HEK293 (cell line): Measurements from ENCODE around the gene FNDC5.

Experiments
- GLI2 ChIP-seq: fragments of 450-650 bp; formaldehyde crosslinking; IDR thresholded peaks from 2 replicates; pipeline ENCODE4; 2017; ENCODE audit warnings: missing biosample characterization, missing genetic modification characterization, low read depth, borderline replicate concordance
- GLI4 ChIP-seq: fragments of 450-650 bp; formaldehyde crosslinking; IDR thresholded peaks from 2 replicates; pipeline ENCODE4 v1.5.1; 2016; ENCODE audit warnings: missing biosample characterization, missing genetic modification characterization
- IKZF3 ChIP-seq: fragments of 450-650 bp; IDR thresholded peaks from 2 replicates; pipeline ENCODE4 v1.5.0; 2018; ENCODE audit warnings: missing biosample characterization, mild to moderate bottlenecking, missing genetic modification characterization, moderate library complexity
- MEIS1 ChIP-seq: sonication (generic); formaldehyde crosslinking; IDR thresholded peaks from 2 replicates; pipeline ENCODE4 v1.8.1; 2022; ENCODE audit warnings: missing genetic modification reagents, mild to moderate bottlenecking, borderline replicate concordance
- ZBTB21 ChIP-seq: fragments of 450-650 bp; formaldehyde crosslinking; IDR thresholded peaks from 2 replicates; pipeline ENCODE4 v1.5.1; 2017; ENCODE audit warnings: missing biosample characterization, missing genetic modification characterization
- ZFP69B ChIP-seq: fragments of 450-650 bp; formaldehyde crosslinking; IDR thresholded peaks from 2 replicates; pipeline ENCODE4 v1.5.1; 2016; ENCODE audit warnings: missing biosample characterization, missing genetic modification characterization
- ZNF138 ChIP-seq: fragments of 450-650 bp; formaldehyde crosslinking; IDR thresholded peaks from 2 replicates; pipeline ENCODE4 v1.5.1; 2016; ENCODE audit warnings: missing biosample characterization, missing genetic modification characterization, borderline replicate concordance
- ZNF155 ChIP-seq: fragments of 450-650 bp; formaldehyde crosslinking; IDR thresholded peaks from 2 replicates; pipeline ENCODE4 v1.5.1; 2016; ENCODE audit warnings: missing biosample characterization, missing genetic modification characterization
- ZNF16 ChIP-seq: fragments of 450-650 bp; formaldehyde crosslinking; IDR thresholded peaks from 2 replicates; pipeline ENCODE4 v1.5.1; 2016; ENCODE audit warnings: low read depth, missing biosample characterization, missing genetic modification characterization
- ZNF2 ChIP-seq: fragments of 450-650 bp; formaldehyde crosslinking; IDR thresholded peaks from 2 replicates; pipeline ENCODE4 v1.5.1; 2016; ENCODE audit warnings: missing biosample characterization, missing genetic modification characterization
- ZNF48 ChIP-seq: fragments of 450-650 bp; formaldehyde crosslinking; IDR thresholded peaks from 2 replicates; pipeline ENCODE4 v1.5.1; 2016; ENCODE audit warnings: missing biosample characterization, missing genetic modification characterization
- ZNF514 ChIP-seq: fragments of 450-650 bp; formaldehyde crosslinking; IDR thresholded peaks from 2 replicates; pipeline ENCODE4 v1.5.1; 2016; ENCODE audit warnings: missing biosample characterization, missing genetic modification characterization
- TF ChIP-seq, protein P1 (sequence below): fragments of 450-650 bp; formaldehyde crosslinking; IDR thresholded peaks from 2 replicates; pipeline ENCODE4 v1.5.1; 2016; ENCODE audit warnings: missing biosample characterization, missing genetic modification characterization, borderline replicate concordance
- TF ChIP-seq, protein P2 (sequence below): fragments of 450-650 bp; formaldehyde crosslinking; IDR thresholded peaks from 2 replicates; pipeline ENCODE4 v1.5.1; 2016; ENCODE audit warnings: missing biosample characterization, missing genetic modification characterization
- TF ChIP-seq, protein P3 (sequence below): fragments of 450-650 bp; formaldehyde crosslinking; IDR thresholded peaks from 2 replicates; pipeline ENCODE4 v1.5.1; 2016; ENCODE audit warnings: missing biosample characterization, missing genetic modification characterization, borderline replicate concordance
- TF ChIP-seq, protein P4 (sequence below): fragments of 450-650 bp; formaldehyde crosslinking; IDR thresholded peaks from 2 replicates; pipeline ENCODE4 v1.5.1; 2016; ENCODE audit warnings: missing biosample characterization, missing genetic modification characterization
- TF ChIP-seq, protein P5 (sequence below): fragments of 450-650 bp; formaldehyde crosslinking; IDR thresholded peaks from 2 replicates; pipeline ENCODE4 v1.5.1; 2017; ENCODE audit warnings: missing biosample characterization, missing genetic modification characterization
- TF ChIP-seq, protein P6 (sequence below): fragments of 450-650 bp; formaldehyde crosslinking; IDR thresholded peaks from 2 replicates; pipeline ENCODE4 v1.5.1; 2016; ENCODE audit warnings: missing biosample characterization, missing genetic modification characterization
- TF ChIP-seq, protein P7 (sequence below): fragments of 450-650 bp; formaldehyde crosslinking; IDR thresholded peaks from 2 replicates; pipeline ENCODE4 v1.5.1; 2017; ENCODE audit warnings: missing biosample characterization, missing genetic modification characterization
- TF ChIP-seq, protein P8 (sequence below): fragments of 450-650 bp; formaldehyde crosslinking; IDR thresholded peaks from 2 replicates; pipeline ENCODE4 v1.5.1; 2016; ENCODE audit warnings: missing biosample characterization, missing genetic modification characterization

Gene FNDC5

DNA sequence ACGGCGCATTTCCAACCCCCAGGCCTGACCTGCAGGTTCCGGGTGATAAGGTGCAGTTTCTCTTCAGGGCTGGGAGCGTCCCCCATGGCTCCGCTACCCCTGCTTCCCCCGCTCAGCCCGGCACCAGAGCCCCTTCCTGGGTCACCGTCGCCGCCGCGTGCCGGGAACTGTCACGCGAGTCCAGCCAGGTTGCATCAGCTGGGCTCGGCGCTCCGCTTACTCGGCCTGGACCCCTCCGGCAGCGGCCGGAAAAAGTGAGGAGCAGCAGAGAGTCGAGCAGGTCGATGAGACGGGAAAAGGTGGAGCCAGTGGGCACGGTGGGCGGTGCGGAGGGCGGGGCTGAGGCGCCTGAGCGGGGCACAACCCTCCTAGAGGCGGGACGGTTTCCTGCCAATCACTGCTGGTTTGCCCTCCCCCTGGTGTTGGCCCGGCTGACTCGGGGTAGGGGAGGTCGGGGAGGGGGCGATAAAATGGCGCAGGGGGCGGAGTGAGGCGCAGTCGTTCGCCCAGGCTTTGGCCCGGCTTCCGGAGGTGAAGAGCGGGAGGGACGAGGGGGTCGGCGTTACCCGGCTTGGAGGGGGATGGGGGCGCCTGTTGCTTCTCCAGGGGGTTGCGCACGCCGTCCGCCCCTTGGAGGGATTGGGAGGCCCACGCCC, 53.4 kb downstream of the FNDC5 start, which contains the start of the genes S100PBP and YARS1 (continued):
- TF ChIP-seq, protein P1, sequence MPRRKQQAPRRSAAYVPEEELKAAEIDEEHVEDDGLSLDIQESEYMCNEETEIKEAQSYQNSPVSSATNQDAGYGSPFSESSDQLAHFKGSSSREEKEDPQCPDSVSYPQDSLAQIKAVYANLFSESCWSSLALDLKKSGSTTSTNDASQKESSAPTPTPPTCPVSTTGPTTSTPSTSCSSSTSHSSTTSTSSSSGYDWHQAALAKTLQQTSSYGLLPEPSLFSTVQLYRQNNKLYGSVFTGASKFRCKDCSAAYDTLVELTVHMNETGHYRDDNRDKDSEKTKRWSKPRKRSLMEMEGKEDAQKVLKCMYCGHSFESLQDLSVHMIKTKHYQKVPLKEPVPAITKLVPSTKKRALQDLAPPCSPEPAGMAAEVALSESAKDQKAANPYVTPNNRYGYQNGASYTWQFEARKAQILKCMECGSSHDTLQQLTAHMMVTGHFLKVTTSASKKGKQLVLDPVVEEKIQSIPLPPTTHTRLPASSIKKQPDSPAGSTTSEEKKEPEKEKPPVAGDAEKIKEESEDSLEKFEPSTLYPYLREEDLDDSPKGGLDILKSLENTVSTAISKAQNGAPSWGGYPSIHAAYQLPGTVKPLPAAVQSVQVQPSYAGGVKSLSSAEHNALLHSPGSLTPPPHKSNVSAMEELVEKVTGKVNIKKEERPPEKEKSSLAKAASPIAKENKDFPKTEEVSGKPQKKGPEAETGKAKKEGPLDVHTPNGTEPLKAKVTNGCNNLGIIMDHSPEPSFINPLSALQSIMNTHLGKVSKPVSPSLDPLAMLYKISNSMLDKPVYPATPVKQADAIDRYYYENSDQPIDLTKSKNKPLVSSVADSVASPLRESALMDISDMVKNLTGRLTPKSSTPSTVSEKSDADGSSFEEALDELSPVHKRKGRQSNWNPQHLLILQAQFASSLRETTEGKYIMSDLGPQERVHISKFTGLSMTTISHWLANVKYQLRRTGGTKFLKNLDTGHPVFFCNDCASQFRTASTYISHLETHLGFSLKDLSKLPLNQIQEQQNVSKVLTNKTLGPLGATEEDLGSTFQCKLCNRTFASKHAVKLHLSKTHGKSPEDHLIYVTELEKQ (tag by site-specific recombination), result peak; percentile 87
- TF ChIP-seq ZNF514, result no peak
- TF ChIP-seq GLI4 (tag by site-specific recombination), result 0 out of 2 replicates have a peak, but pooled peaks have one; percentile 70
- no peak for TF ChIP-seq MEIS1 (CRISPR knock-in tag)
- no peak for TF ChIP-seq ZNF16
- TF ChIP-seq, protein P2, sequence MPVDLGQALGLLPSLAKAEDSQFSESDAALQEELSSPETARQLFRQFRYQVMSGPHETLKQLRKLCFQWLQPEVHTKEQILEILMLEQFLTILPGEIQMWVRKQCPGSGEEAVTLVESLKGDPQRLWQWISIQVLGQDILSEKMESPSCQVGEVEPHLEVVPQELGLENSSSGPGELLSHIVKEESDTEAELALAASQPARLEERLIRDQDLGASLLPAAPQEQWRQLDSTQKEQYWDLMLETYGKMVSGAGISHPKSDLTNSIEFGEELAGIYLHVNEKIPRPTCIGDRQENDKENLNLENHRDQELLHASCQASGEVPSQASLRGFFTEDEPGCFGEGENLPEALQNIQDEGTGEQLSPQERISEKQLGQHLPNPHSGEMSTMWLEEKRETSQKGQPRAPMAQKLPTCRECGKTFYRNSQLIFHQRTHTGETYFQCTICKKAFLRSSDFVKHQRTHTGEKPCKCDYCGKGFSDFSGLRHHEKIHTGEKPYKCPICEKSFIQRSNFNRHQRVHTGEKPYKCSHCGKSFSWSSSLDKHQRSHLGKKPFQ (tag by site-specific recombination), result peak; percentile 52
- TF ChIP-seq, protein P3, sequence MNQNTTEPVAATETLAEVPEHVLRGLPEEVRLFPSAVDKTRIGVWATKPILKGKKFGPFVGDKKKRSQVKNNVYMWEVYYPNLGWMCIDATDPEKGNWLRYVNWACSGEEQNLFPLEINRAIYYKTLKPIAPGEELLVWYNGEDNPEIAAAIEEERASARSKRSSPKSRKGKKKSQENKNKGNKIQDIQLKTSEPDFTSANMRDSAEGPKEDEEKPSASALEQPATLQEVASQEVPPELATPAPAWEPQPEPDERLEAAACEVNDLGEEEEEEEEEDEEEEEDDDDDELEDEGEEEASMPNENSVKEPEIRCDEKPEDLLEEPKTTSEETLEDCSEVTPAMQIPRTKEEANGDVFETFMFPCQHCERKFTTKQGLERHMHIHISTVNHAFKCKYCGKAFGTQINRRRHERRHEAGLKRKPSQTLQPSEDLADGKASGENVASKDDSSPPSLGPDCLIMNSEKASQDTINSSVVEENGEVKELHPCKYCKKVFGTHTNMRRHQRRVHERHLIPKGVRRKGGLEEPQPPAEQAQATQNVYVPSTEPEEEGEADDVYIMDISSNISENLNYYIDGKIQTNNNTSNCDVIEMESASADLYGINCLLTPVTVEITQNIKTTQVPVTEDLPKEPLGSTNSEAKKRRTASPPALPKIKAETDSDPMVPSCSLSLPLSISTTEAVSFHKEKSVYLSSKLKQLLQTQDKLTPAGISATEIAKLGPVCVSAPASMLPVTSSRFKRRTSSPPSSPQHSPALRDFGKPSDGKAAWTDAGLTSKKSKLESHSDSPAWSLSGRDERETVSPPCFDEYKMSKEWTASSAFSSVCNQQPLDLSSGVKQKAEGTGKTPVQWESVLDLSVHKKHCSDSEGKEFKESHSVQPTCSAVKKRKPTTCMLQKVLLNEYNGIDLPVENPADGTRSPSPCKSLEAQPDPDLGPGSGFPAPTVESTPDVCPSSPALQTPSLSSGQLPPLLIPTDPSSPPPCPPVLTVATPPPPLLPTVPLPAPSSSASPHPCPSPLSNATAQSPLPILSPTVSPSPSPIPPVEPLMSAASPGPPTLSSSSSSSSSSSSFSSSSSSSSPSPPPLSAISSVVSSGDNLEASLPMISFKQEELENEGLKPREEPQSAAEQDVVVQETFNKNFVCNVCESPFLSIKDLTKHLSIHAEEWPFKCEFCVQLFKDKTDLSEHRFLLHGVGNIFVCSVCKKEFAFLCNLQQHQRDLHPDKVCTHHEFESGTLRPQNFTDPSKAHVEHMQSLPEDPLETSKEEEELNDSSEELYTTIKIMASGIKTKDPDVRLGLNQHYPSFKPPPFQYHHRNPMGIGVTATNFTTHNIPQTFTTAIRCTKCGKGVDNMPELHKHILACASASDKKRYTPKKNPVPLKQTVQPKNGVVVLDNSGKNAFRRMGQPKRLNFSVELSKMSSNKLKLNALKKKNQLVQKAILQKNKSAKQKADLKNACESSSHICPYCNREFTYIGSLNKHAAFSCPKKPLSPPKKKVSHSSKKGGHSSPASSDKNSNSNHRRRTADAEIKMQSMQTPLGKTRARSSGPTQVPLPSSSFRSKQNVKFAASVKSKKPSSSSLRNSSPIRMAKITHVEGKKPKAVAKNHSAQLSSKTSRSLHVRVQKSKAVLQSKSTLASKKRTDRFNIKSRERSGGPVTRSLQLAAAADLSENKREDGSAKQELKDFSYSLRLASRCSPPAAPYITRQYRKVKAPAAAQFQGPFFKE, result no peak
- TF ChIP-seq ZNF2 (tag by site-specific recombination), result peak; percentile 88
- TF ChIP-seq, protein P4, sequence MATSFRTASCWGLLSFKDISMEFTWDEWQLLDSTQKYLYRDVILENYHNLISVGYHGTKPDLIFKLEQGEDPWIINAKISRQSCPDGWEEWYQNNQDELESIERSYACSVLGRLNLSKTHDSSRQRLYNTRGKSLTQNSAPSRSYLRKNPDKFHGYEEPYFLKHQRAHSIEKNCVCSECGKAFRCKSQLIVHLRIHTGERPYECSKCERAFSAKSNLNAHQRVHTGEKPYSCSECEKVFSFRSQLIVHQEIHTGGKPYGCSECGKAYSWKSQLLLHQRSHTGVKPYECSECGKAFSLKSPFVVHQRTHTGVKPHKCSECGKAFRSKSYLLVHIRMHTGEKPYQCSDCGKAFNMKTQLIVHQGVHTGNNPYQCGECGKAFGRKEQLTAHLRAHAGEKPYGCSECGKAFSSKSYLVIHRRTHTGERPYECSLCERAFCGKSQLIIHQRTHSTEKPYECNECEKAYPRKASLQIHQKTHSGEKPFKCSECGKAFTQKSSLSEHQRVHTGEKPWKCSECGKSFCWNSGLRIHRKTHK (tag by site-specific recombination), result no peak
- TF ChIP-seq, protein P5, sequence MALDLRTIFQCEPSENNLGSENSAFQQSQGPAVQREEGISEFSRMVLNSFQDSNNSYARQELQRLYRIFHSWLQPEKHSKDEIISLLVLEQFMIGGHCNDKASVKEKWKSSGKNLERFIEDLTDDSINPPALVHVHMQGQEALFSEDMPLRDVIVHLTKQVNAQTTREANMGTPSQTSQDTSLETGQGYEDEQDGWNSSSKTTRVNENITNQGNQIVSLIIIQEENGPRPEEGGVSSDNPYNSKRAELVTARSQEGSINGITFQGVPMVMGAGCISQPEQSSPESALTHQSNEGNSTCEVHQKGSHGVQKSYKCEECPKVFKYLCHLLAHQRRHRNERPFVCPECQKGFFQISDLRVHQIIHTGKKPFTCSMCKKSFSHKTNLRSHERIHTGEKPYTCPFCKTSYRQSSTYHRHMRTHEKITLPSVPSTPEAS (tag by site-specific recombination), result peak; percentile 60; the same call in 1 of the 2 replicates
- TF ChIP-seq, protein P6, sequence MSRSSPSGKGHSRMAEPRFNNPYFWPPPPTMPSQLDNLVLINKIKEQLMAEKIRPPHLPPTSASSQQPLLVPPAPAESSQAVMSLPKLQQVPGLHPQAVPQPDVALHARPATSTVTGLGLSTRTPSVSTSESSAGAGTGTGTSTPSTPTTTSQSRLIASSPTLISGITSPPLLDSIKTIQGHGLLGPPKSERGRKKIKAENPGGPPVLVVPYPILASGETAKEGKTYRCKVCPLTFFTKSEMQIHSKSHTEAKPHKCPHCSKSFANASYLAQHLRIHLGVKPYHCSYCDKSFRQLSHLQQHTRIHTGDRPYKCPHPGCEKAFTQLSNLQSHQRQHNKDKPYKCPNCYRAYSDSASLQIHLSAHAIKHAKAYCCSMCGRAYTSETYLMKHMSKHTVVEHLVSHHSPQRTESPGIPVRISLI (tag by site-specific recombination), result peak; percentile 83; the same call in 1 of the 2 replicates
- TF ChIP-seq, protein P7, sequence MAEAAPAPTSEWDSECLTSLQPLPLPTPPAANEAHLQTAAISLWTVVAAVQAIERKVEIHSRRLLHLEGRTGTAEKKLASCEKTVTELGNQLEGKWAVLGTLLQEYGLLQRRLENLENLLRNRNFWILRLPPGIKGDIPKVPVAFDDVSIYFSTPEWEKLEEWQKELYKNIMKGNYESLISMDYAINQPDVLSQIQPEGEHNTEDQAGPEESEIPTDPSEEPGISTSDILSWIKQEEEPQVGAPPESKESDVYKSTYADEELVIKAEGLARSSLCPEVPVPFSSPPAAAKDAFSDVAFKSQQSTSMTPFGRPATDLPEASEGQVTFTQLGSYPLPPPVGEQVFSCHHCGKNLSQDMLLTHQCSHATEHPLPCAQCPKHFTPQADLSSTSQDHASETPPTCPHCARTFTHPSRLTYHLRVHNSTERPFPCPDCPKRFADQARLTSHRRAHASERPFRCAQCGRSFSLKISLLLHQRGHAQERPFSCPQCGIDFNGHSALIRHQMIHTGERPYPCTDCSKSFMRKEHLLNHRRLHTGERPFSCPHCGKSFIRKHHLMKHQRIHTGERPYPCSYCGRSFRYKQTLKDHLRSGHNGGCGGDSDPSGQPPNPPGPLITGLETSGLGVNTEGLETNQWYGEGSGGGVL (tag by site-specific recombination), result peak; percentile 93
- no peak for TF ChIP-seq ZNF155 (tag by site-specific recombination)
- no peak for TF ChIP-seq ZNF48 (tag by site-specific recombination)
- no peak for TF ChIP-seq GLI2
- TF ChIP-seq ZFP69B (tag by site-specific recombination), result peak; percentile 89
- peak; percentile 80 for TF ChIP-seq IKZF3
- TF ChIP-seq ZNF138 (tag by site-specific recombination), result no peak
- TF ChIP-seq, protein P8, sequence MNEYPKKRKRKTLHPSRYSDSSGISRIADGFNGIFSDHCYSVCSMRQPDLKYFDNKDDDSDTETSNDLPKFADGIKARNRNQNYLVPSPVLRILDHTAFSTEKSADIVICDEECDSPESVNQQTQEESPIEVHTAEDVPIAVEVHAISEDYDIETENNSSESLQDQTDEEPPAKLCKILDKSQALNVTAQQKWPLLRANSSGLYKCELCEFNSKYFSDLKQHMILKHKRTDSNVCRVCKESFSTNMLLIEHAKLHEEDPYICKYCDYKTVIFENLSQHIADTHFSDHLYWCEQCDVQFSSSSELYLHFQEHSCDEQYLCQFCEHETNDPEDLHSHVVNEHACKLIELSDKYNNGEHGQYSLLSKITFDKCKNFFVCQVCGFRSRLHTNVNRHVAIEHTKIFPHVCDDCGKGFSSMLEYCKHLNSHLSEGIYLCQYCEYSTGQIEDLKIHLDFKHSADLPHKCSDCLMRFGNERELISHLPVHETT (tag by site-specific recombination), result peak; percentile 96
- TF ChIP-seq ZBTB21 (tag by site-specific recombination), result peak; percentile 63
